HepG2 (cell line): ENCODE measurements around the gene SPG7. TPM values are rescaled to one million over a fixed set of nuclear protein-coding genes. Genes with fewer than 3 reads are reported as not detected.

ENCODE experiments used
- HDAC6 ChIP-seq: fragments of 200-600 bp; sonication (generic); IDR thresholded peaks from 2 replicates; pipeline ENCODE4 v1.7.0; 2017; ENCODE audit warnings: mild to moderate bottlenecking, antibody characterized with exemption, low read length, low read depth
- IRX3 ChIP-seq: sonication (generic); formaldehyde crosslinking; IDR thresholded peaks from 2 replicates; pipeline ENCODE4 v1.8.1; 2023; ENCODE audit warnings: mild to moderate bottlenecking, low read depth, missing genetic modification reagents, borderline replicate concordance
- RXRA ChIP-seq: sonication (generic); formaldehyde crosslinking; IDR thresholded peaks from 2 replicates; pipeline ENCODE4 v1.5.1; 2020; ENCODE audit warnings: missing genetic modification reagents
- ZNF235 ChIP-seq: sonication (generic); formaldehyde crosslinking; IDR thresholded peaks from 2 replicates; pipeline ENCODE4 v1.8.1; 2023; ENCODE audit warnings: mild to moderate bottlenecking, missing genetic modification reagents, borderline replicate concordance
- ZNF331 ChIP-seq: sonication (generic); formaldehyde crosslinking; IDR thresholded peaks from 2 replicates; pipeline ENCODE4 v1.4.0; 2020; ENCODE audit warnings: missing genetic modification reagents
- ZNF33A ChIP-seq: sonication (generic); formaldehyde crosslinking; IDR thresholded peaks from 2 replicates; pipeline ENCODE4 v1.5.1; 2020; ENCODE audit warnings: missing genetic modification reagents, mild to moderate bottlenecking, moderate library complexity, borderline replicate concordance
- ZNF550 ChIP-seq: sonication (generic); formaldehyde crosslinking; IDR thresholded peaks from 2 replicates; pipeline ENCODE4 v1.4.0; 2020; ENCODE audit warnings: mild to moderate bottlenecking, missing genetic modification reagents, borderline replicate concordance
- ZNF788 ChIP-seq: sonication (generic); formaldehyde crosslinking; IDR thresholded peaks from 2 replicates; pipeline ENCODE4 v1.5.0; 2020; ENCODE audit warnings: mild to moderate bottlenecking, missing genetic modification reagents, borderline replicate concordance
- ZNF790 ChIP-seq: sonication (generic); formaldehyde crosslinking; IDR thresholded peaks from 2 replicates; pipeline ENCODE4 v1.8.0; 2022; ENCODE audit warnings: missing genetic modification reagents, mild to moderate bottlenecking, borderline replicate concordance
- ZNF879 ChIP-seq: sonication (generic); formaldehyde crosslinking; IDR thresholded peaks from 2 replicates; pipeline ENCODE4 v1.8.1; 2023; ENCODE audit warnings: missing genetic modification reagents
- polyA plus RNA-seq, 8 experiments: library from polyadenylated mRNA; depleted of rRNA in 3 of 8; stranded (reverse) in 7 of 8; unstranded in 1 of 8; fragments of >200 nt; fragmentation: Illumina TruSeq in 4 of 8; extraction: Trizol in 4 of 8; gene quantifications; 2 replicates each; pipeline versions ENCODE4 v1.2.1 to v1.2.3, GENCODE V29; 2011 to 2016; ENCODE audit warnings: low read depth in 4 of 8, missing spikeins in 1 of 8, mixed read lengths in 1 of 8; ENCODE audit not compliant: insufficient read depth in 1 of 8
- total RNA-seq, 5 experiments: library from RNA; depleted of rRNA; stranded (reverse); fragments of >200 nt; fragmentation: Illumina TruSeq; extraction: Trizol; gene quantifications; 2 replicates each; pipeline ENCODE4 v1.2.3, GENCODE V29; 2016; ENCODE audit warnings: low read depth in 1 of 5
- TF ChIP-seq, protein P1 (sequence below): sonication (generic); formaldehyde crosslinking; IDR thresholded peaks from 2 replicates; pipeline ENCODE4 v1.5.0; 2020; ENCODE audit warnings: mild to moderate bottlenecking, missing genetic modification reagents
- TF ChIP-seq, protein P2 (sequence below): sonication (generic); formaldehyde crosslinking; IDR thresholded peaks from 2 replicates; pipeline ENCODE4 v1.8.0; 2022; ENCODE audit warnings: mild to moderate bottlenecking, missing genetic modification reagents, moderate library complexity
- TF ChIP-seq, protein P3 (sequence below): IDR thresholded peaks from 2 replicates; pipeline ENCODE4 v1.6.1; 2016; ENCODE audit warnings: low read depth
- TF ChIP-seq, protein P4 (sequence below): sonication (generic); formaldehyde crosslinking; IDR thresholded peaks from 2 replicates; pipeline ENCODE4 v1.5.1; 2020; ENCODE audit warnings: mild to moderate bottlenecking, missing genetic modification reagents, moderate library complexity
- TF ChIP-seq, protein P5 (sequence below): sonication (generic); formaldehyde crosslinking; IDR thresholded peaks from 2 replicates; pipeline ENCODE4 v1.4.0; 2020; ENCODE audit warnings: missing genetic modification reagents, mild to moderate bottlenecking, borderline replicate concordance

SPG7 gene
- total and polyA plus RNA-seq, 2 of the 13 experiments (the other 11 are each of a cell fraction or from before 2014, with no cell fraction given) = 66.0 to 136 TPM

DNA sequence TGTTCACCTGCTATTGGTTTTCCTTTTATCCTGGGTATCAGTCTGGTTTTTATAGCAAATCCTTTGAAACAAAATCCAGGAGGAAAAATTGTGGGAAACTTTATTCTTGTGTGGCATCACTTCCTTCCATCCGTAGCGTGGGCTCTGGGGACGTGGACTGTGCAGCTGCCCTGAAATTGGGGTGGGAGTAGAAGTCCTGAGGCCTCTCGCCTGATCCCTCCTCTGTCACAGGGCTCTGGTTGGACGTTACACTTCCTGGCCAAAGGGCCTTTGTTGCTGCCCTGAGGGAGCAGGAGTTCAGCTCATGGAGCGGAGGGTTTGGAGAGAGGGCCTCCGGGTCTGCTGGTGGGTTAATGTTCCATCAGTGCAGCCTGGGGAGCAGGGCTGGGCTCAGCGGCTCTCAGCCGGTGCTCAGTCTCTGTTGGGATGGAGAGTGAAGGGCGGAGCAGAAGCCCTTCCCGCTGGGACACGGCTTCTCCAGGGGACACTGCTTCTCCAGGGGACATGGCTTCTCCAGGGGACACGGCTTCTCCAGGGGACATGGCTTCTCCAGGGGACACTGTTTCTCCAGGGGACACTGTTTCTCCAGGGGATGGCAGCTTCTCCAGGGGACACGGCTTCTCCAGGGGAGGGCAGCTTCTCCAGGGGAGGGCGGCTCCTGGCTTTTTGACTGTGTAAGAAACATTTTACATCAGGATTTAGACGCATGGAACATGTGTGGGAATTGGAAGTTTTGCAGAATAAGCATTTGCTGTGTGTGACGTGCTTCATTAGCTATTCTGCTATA lies 37.0 kb downstream of the SPG7 start (continued):
- TF ChIP-seq, protein P1, sequence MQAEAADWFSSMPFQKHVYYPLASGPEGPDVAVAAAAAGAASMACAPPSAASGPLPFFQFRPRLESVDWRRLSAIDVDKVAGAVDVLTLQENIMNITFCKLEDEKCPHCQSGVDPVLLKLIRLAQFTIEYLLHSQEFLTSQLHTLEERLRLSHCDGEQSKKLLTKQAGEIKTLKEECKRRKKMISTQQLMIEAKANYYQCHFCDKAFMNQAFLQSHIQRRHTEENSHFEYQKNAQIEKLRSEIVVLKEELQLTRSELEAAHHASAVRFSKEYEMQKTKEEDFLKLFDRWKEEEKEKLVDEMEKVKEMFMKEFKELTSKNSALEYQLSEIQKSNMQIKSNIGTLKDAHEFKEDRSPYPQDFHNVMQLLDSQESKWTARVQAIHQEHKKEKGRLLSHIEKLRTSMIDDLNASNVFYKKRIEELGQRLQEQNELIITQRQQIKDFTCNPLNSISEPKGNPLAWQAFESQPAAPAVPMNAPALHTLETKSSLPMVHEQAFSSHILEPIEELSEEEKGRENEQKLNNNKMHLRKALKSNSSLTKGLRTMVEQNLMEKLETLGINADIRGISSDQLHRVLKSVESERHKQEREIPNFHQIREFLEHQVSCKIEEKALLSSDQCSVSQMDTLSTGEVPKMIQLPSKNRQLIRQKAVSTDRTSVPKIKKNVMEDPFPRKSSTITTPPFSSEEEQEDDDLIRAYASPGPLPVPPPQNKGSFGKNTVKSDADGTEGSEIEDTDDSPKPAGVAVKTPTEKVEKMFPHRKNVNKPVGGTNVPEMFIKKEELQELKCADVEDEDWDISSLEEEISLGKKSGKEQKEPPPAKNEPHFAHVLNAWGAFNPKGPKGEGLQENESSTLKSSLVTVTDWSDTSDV (CRISPR knock-in tag) = 0 out of 2 replicates have a peak, but pooled peaks have one; percentile 51
- TF ChIP-seq HDAC6 (no peak), ZNF550 (CRISPR knock-in tag) (no peak), ZNF331 (CRISPR knock-in tag) (peak; percentile 87), RXRA (no peak; the same call in 1 of the 2 replicates), ZNF790 (CRISPR knock-in tag) (no peak), ZNF33A (no peak), ZNF788 (CRISPR knock-in tag) (peak; percentile 52; the same call in 1 of the 2 replicates), IRX3 (CRISPR knock-in tag) (0 out of 2 replicates have a peak, but pooled peaks have one; percentile 52), ZNF879 (CRISPR knock-in tag) (no peak), ZNF235 (CRISPR knock-in tag) (no peak)
- TF ChIP-seq, protein P2, sequence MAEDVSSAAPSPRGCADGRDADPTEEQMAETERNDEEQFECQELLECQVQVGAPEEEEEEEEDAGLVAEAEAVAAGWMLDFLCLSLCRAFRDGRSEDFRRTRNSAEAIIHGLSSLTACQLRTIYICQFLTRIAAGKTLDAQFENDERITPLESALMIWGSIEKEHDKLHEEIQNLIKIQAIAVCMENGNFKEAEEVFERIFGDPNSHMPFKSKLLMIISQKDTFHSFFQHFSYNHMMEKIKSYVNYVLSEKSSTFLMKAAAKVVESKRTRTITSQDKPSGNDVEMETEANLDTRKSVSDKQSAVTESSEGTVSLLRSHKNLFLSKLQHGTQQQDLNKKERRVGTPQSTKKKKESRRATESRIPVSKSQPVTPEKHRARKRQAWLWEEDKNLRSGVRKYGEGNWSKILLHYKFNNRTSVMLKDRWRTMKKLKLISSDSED (CRISPR knock-in tag) = no peak
- TF ChIP-seq, protein P3, sequence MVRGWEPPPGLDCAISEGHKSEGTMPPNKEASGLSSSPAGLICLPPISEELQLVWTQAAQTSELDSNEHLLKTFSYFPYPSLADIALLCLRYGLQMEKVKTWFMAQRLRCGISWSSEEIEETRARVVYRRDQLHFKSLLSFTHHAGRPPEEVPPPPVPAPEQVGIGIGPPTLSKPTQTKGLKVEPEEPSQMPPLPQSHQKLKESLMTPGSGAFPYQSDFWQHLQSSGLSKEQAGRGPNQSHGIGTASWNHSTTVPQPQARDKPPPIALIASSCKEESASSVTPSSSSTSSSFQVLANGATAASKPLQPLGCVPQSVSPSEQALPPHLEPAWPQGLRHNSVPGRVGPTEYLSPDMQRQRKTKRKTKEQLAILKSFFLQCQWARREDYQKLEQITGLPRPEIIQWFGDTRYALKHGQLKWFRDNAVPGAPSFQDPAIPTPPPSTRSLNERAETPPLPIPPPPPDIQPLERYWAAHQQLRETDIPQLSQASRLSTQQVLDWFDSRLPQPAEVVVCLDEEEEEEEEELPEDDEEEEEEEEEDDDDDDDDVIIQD (CRISPR knock-in tag) = no peak; the same call in 1 of the 2 replicates
- TF ChIP-seq, protein P4, sequence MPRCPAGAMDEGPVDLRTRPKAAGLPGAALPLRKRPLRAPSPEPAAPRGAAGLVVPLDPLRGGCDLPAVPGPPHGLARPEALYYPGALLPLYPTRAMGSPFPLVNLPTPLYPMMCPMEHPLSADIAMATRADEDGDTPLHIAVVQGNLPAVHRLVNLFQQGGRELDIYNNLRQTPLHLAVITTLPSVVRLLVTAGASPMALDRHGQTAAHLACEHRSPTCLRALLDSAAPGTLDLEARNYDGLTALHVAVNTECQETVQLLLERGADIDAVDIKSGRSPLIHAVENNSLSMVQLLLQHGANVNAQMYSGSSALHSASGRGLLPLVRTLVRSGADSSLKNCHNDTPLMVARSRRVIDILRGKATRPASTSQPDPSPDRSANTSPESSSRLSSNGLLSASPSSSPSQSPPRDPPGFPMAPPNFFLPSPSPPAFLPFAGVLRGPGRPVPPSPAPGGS (CRISPR knock-in tag) = no peak
- TF ChIP-seq, protein P5, sequence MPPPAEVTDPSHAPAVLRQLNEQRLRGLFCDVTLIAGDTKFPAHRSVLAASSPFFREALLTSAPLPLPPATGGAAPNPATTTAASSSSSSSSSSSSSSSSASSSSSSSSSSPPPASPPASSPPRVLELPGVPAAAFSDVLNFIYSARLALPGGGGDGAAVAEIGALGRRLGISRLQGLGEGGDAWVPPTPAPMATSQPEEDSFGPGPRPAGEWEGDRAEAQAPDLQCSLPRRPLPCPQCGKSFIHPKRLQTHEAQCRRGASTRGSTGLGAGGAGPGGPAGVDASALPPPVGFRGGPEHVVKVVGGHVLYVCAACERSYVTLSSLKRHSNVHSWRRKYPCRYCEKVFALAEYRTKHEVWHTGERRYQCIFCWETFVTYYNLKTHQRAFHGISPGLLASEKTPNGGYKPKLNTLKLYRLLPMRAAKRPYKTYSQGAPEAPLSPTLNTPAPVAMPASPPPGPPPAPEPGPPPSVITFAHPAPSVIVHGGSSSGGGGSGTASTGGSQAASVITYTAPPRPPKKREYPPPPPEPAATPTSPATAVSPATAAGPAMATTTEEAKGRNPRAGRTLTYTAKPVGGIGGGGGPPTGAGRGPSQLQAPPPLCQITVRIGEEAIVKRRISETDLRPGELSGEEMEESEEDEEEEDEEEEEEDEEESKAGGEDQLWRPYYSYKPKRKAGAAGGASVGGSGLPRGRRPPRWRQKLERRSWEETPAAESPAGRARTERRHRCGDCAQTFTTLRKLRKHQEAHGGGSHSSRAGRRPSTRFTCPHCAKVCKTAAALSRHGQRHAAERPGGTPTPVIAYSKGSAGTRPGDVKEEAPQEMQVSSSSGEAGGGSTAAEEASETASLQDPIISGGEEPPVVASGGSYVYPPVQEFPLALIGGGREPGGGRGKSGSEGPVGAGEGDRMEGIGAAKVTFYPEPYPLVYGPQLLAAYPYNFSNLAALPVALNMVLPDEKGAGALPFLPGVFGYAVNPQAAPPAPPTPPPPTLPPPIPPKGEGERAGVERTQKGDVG (CRISPR knock-in tag) = peak; percentile 92; the same call in 1 of the 2 replicates
